Raji (cell line): Measurements from ENCODE around the gene ETV2.

ENCODE experiments used
- POLR2A ChIP-seq: IDR thresholded peaks from 2 replicates; pipeline ENCODE4 v1.6.1; 2011; ENCODE audit warnings: low read depth, low read length, control low read depth; ENCODE audit not compliant: insufficient read depth

ETV2 gene, protein sequence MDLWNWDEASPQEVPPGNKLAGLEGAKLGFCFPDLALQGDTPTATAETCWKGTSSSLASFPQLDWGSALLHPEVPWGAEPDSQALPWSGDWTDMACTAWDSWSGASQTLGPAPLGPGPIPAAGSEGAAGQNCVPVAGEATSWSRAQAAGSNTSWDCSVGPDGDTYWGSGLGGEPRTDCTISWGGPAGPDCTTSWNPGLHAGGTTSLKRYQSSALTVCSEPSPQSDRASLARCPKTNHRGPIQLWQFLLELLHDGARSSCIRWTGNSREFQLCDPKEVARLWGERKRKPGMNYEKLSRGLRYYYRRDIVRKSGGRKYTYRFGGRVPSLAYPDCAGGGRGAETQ

GRCh38 chr19:35641515-35642151 is at the start of gene ETV2:
ETV2 (plus strand) TSS chr19:35641745; CDS start chr19:35642461, 716 bp downstream.
- no peak for TF ChIP-seq POLR2A

DNA sequence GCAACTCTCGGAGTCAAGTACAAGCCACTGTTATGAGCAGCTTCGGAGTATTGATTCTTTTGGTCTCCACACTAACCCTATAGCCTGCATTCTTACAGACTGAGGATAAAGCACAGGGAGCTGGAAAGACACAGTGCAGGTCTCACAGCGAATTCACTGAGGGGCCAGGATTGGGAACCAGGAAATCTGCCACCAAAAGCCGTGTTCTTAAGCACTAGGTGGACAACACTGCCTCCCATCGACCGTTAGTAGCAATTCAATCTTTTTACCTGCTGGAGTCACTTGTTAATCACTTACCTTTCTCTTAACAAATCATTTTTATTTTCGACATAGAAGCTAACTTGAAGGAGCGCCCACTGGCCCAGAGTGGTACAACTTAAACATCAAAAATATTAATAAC is 49.3 kb upstream of the ETV2 start:
- TF ChIP-seq POLR2A = no peak

- no peak for TF ChIP-seq POLR2A
Measured at GRCh38 chr19:35595928-35596327, 45.6 kb upstream of the ETV2 start.

GRCh38 chr19:35596366-35596999 is 45.1 kb upstream of the ETV2 start:
- no peak for TF ChIP-seq POLR2A

DNA sequence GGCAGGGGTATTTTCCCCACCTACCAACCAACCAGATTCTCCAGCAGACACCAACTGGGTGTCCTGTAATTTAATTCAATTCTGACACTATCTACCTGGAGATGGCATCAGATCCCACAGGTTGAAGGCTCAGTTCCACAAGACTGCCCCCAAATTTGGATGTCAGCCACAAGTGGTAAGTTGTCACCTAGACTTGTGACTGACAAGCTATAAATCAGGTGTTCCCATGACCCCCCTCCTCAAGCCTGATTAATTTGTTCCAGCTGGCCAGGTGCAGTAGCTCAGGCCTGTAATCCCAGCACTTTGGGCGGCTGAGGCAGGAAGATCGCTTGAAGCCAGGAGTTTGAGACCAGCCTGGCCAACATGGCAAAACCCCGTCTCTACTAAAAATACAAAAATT is 39.6 kb upstream of the ETV2 start:
- no peak for TF ChIP-seq POLR2A

- no peak for TF ChIP-seq POLR2A
Measured at GRCh38 chr19:35607661-35608060, 33.9 kb upstream of the ETV2 start.

- TF ChIP-seq POLR2A = no peak
Measured at GRCh38 chr19:35608251-35608650, 33.3 kb upstream of the ETV2 start.

- TF ChIP-seq POLR2A = peak; percentile 62
Measured at GRCh38 chr19:35609851-35610353, 31.6 kb upstream of the ETV2 start.

GRCh38 chr19:35612224-35612558 is 29.4 kb upstream of the ETV2 start:
- TF ChIP-seq POLR2A = no peak

DNA sequence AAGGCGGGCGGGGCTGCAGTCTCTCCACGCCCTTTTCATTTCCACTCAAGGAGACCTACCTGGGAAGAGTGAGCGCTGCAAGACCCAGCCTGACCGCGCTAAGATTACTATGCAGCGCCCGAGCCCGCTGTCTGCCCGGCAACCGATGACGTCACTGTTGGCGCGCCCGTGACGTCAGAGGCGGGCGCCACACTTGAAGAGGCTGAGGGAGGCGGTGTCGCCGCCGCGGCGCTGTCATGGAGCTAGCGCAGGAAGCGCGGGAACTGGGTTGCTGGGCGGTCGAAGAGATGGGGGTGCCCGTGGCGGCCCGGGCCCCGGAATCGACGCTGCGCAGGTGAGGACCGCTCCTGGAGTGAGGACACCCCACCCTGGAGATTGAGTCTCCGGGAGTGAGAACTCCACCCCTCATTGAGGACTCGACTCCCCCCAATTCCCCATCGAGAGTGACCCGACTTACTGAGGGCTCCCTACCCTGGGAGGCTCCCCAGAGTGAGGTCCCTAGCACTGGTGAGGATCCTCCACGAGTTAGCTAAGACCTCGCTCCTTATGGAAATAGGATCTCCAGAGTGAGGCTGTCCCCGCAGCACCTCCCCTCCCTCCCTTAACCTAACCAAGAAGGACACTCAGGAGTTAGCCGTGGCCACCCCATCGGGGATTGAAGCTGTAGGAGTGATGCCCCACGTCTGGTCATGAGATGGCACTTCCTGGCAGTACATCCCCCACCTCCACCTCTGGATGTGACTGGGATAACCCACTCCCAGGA is 28.8 kb upstream of the ETV2 start, which contains the start of gene HAUS5:
Gene HAUS5, plus strand, starts transcription at position 177 of the 763 bp plus-strand sequence. Its CDS starts 60 bp downstream, at position 237.
- TF ChIP-seq POLR2A = peak; percentile 87

DNA sequence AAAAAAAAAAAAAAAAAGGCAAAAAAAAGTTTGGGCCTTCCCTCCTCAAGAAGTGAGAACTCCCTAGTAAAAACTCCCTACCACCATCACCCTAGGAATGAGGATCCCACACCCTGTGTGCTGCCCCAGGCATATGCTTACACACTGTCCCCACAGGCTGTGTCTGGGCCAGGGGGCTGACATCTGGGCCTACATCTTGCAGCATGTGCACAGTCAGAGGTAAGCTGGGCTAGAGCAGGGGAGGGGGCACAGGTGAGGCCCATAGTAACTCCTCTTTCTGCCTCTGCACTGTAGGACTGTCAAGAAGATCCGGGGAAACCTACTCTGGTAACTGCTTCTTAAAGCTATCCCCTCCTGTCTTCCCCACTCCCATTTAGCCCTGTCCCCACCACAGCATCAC is 28.0 kb upstream of the ETV2 start:
- TF ChIP-seq POLR2A = no peak

DNA sequence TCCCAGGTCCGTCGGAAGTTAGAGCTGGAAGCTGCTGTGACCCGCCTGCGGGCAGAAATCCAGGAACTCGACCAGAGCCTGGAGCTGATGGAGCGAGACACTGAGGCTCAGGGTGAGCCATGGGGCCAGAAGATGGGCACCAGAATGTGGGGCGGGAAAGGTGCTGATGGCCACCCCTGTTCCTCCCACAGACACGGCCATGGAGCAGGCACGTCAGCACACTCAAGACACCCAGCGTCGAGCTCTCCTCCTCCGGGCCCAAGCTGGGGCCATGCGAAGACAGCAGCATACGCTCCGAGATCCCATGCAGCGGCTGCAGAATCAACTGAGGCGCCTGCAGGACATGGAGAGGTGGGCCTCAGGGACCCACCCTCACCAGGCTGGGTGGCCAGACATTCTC is 26.5 kb upstream of the ETV2 start:
- no peak for TF ChIP-seq POLR2A

DNA sequence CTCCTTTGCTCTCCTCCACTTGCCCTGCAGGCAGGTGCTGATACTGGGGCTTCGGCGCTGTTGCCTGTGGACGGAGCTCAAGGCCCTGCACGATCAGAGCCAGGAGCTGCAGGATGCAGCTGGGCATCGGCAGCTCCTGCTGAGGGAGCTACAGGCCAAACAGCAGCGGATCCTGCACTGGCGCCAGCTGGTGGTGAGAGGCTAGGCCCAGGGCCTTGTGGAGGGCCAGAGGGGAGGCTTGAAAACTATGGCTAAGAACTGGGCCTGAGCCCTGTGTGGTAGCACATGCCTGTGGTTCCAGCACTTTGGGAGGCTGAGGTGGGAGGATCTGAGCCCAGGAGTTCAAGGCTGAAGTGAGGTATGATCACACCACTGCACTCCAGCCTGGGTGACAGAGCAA is 22.7 kb upstream of the ETV2 start:
- TF ChIP-seq POLR2A = no peak

DNA sequence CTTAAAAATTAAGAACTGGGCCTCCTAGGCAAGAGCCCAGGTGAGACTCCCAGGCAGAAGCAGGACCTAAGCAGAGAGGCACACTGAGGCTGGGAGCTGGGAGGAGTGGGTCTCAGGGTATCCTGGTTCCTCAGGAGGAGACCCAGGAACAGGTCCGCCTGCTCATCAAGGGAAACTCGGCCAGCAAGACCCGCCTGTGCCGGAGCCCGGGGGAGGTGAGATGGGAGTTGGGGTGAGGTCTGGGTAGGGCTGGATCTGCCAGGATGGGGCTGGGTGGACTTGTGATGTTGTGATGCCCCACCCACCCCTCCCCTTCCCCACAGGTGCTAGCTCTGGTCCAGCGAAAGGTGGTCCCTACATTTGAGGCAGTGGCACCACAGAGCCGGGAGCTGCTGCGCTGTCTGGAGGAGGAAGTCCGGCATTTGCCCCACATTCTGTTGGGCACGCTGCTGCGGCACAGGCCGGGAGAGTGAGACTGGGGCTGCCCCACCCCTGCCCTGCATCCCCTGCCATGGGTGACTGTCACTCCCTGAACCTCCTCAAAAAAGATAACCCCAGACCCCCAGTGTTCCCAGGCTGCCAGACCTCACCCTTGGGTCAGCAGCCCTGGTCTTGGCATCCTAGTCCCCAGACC is 22.1 kb upstream of the ETV2 start:
- no peak for TF ChIP-seq POLR2A

- TF ChIP-seq POLR2A = no peak
Measured at GRCh38 chr19:35620001-35620400, 21.5 kb upstream of the ETV2 start.

GRCh38 chr19:35621708-35622107 is 19.8 kb upstream of the ETV2 start:
- no peak for TF ChIP-seq POLR2A
